Measurements from ENCODE around the gene KIF1C.

The KIF1C gene

GRCh38 chr17:4997302-4998026 is at the start of gene KIF1C, which contains the start of gene INCA1:
KIF1C (plus strand) TSS chr17:4997950; CDS start chr17:5000247, 2,297 bp downstream.
INCA1 (minus strand) TSS chr17:4997522; CDS start chr17:4994437, 3,085 bp downstream.
- peak; percentile 83 to 85 (median 85) for DNase-seq (ENCODE audit: low read depth in 3 of 3)

- DNase-seq (ENCODE audit: low read depth in 3 of 3) = peak; percentile 82 to 87 (median 86)
Observed at GRCh38 chr17:4948166-4948930, 49.4 kb upstream of the KIF1C start, which contains the start of gene PFN1. PFN1 (minus strand) TSS chr17:4948530; CDS start chr17:4948394, 136 bp downstream.

- DNase-seq (ENCODE audit: low read depth in 3 of 3) = peak in 1 of 3 experiments; percentile 54
Observed at GRCh38 chr17:4948931-4949320, 48.8 kb upstream of the KIF1C start.

- peak; percentile 60 to 72 (median 65) for DNase-seq (ENCODE audit: low read depth in 3 of 3)
Observed at GRCh38 chr17:4949321-4950074, 48.3 kb upstream of the KIF1C start.

GRCh38 chr17:4950075-4950745 is 47.5 kb upstream of the KIF1C start:
- peak in 1 of 3 experiments; percentile 61 for DNase-seq (ENCODE audit: low read depth in 3 of 3)

GRCh38 chr17:4950746-4951204 is 47.0 kb upstream of the KIF1C start, which contains the start of gene ENO3:
ENO3 (plus strand) TSS chr17:4951119; CDS start chr17:4951830, 711 bp downstream.
- no peak for DNase-seq (ENCODE audit: low read depth in 3 of 3)

- DNase-seq (ENCODE audit: low read depth in 3 of 3) = no peak
Observed at GRCh38 chr17:4951486-4951885, 46.3 kb upstream of the KIF1C start.

GRCh38 chr17:4953451-4953961 is 44.2 kb upstream of the KIF1C start:
- no peak for DNase-seq (ENCODE audit: low read depth in 3 of 3)

GRCh38 chr17:4955091-4955490 is 42.7 kb upstream of the KIF1C start:
- DNase-seq (ENCODE audit: low read depth in 3 of 3) = no peak

GRCh38 chr17:4956493-4957061 is 41.2 kb upstream of the KIF1C start:
- no peak for DNase-seq (ENCODE audit: low read depth in 3 of 3)

- no peak for DNase-seq (ENCODE audit: low read depth in 3 of 3)
Observed at GRCh38 chr17:4958102-4958501, 39.6 kb upstream of the KIF1C start.

- DNase-seq (ENCODE audit: low read depth in 3 of 3) = no peak
Observed at GRCh38 chr17:4959261-4959965, 38.3 kb upstream of the KIF1C start.

GRCh38 chr17:4960279-4960922 is 37.3 kb upstream of the KIF1C start:
- DNase-seq (ENCODE audit: low read depth in 3 of 3) = no peak

- DNase-seq (ENCODE audit: low read depth in 3 of 3) = no peak
Observed at GRCh38 chr17:4965311-4965986, 32.3 kb upstream of the KIF1C start.

GRCh38 chr17:4966844-4967538 is 30.8 kb upstream of the KIF1C start:
- DNase-seq (ENCODE audit: low read depth in 3 of 3) = peak; percentile 76 to 90 (median 76)

GRCh38 chr17:4967539-4968485 is 29.9 kb upstream of the KIF1C start, which contains the start of gene SPAG7:
SPAG7 (minus strand) TSS chr17:4967817; CDS start chr17:4967804, 13 bp downstream.
- DNase-seq (ENCODE audit: low read depth in 3 of 3) = peak; percentile 85 to 87 (median 85)

- peak in 1 of 3 experiments; percentile 33 for DNase-seq (ENCODE audit: low read depth in 3 of 3)
Observed at GRCh38 chr17:4968486-4969046, 29.2 kb upstream of the KIF1C start.

Data from stimulated activated CD4-positive, alpha-beta T cell treated with anti-CD3 and anti-CD28 coated beads, TNF-alpha, amount 100 ng/mL, for 4 hours (primary cell).